GM21723 (cell line): ENCODE measurements around the gene NCKAP5.
A peak's percentile ranks its signal among the peaks of the same experiment; 100 is the strongest.

Experiments used
- ATAC-seq: cut with Tn5 transposase; IDR thresholded peaks from one replicate; pipeline ENCODE4 v1.9.1; 2021; ENCODE audit warnings: mild to moderate bottlenecking, moderate library complexity; ENCODE audit not compliant: unreplicated experiment

NCKAP5 gene

GRCh38 chr2:132975193-132976105, 592.8 kb downstream of the NCKAP5 start:
- ATAC-seq: no peak

GRCh38 chr2:132974467-132975095, 593.7 kb downstream of the NCKAP5 start:
- ATAC-seq: no peak

GRCh38 chr2:132971310-132972061, 596.8 kb downstream of the NCKAP5 start:
- ATAC-seq: no peak

- ATAC-seq: no peak
Measured at GRCh38 chr2:132969371-132969985, 598.8 kb downstream of the NCKAP5 start.

GRCh38 chr2:132965460-132965859, 602.8 kb downstream of the NCKAP5 start:
- ATAC-seq: no peak

GRCh38 chr2:132963161-132963560, 605.1 kb downstream of the NCKAP5 start:
- no peak for ATAC-seq

GRCh38 chr2:132958887-132959286, 609.4 kb downstream of the NCKAP5 start:
- ATAC-seq: no peak

GRCh38 chr2:132955871-132956615, 612.2 kb downstream of the NCKAP5 start:
- ATAC-seq: no peak

- ATAC-seq: peak; percentile 82
Measured at GRCh38 chr2:132953771-132954170, 614.5 kb downstream of the NCKAP5 start.

GRCh38 chr2:132951008-132951714, 617.1 kb downstream of the NCKAP5 start:
- no peak for ATAC-seq

- no peak for ATAC-seq
Measured at GRCh38 chr2:132949108-132949507, 619.2 kb downstream of the NCKAP5 start.

- no peak for ATAC-seq
Measured at GRCh38 chr2:132948211-132948610, 620.1 kb downstream of the NCKAP5 start.

- ATAC-seq: no peak
Measured at GRCh38 chr2:132943829-132944228, 624.4 kb downstream of the NCKAP5 start.

GRCh38 chr2:132941296-132942020, 626.8 kb downstream of the NCKAP5 start:
- ATAC-seq: no peak

- no peak for ATAC-seq
Measured at GRCh38 chr2:132937629-132938028, 630.6 kb downstream of the NCKAP5 start.

- ATAC-seq: peak; percentile 67
Measured at GRCh38 chr2:132936791-132937190, 631.5 kb downstream of the NCKAP5 start.

- ATAC-seq: no peak
Measured at GRCh38 chr2:132936261-132936660, 632.0 kb downstream of the NCKAP5 start.

- no peak for ATAC-seq
Measured at GRCh38 chr2:132929786-132930185, 638.5 kb downstream of the NCKAP5 start.

- no peak for ATAC-seq
Measured at GRCh38 chr2:132923787-132924186, 644.5 kb downstream of the NCKAP5 start.
